Muscle of back (tissue), 11 donors: ENCODE measurements around the gene EPHA1. TPM values are rescaled to one million over a fixed set of nuclear protein-coding genes. Genes with fewer than 3 reads are reported as not detected.

Experiments used
- DNase-seq, 3 donors: peaks; one replicate each; pipeline versions ENCODE4 v3.0.0 to v3.0.0-alpha.2; 2013
- polyA plus RNA-seq, 10 donors: library from polyadenylated mRNA; unstranded; fragments of 120-200 nt; gene quantifications; one replicate each; pipeline ENCODE4 v1.2.1, GENCODE V29; 2013; ENCODE audit not compliant: insufficient read length in 10 of 10

The EPHA1 gene
- polyA plus RNA-seq, 10 donors = 2.5 to 8.8 (median 4.7) TPM

- DNase-seq = no peak
Observed at GRCh38 chr7:143351060-143351459, 57.6 kb downstream of the EPHA1 start.

- no peak for DNase-seq
Observed at GRCh38 chr7:143347950-143348349, 60.7 kb downstream of the EPHA1 start.

GRCh38 chr7:143346018-143346417 is 62.6 kb downstream of the EPHA1 start:
- DNase-seq = no peak

GRCh38 chr7:143345428-143345900 is 63.2 kb downstream of the EPHA1 start:
- peak in 2 of 3 donors; percentile 46 to 67 for DNase-seq

GRCh38 chr7:143343596-143343995 is 65.1 kb downstream of the EPHA1 start:
- no peak for DNase-seq

GRCh38 chr7:143341842-143342241 is 66.8 kb downstream of the EPHA1 start:
- no peak for DNase-seq

Other genes with a start within 250 kb of the EPHA1 start
- gene TAS2R39, start 225.4 kb downstream of the EPHA1 start, polyA plus RNA-seq = not detected
- gene TAS2R40, start 186.8 kb downstream of the EPHA1 start, polyA plus RNA-seq = not detected
- gene GSTK1, start 145.4 kb downstream of the EPHA1 start, polyA plus RNA-seq = 10 to 100 TPM; 65.5 to 92.8 (median 81.4) TPM
- 1 to 10 TPM in 4 of 10 donors, under 1 TPM in 6; 0.46 to 1.3 (median 0.90) TPM for gene TMEM139, start 123.9 kb downstream of the EPHA1 start, polyA plus RNA-seq
- gene CASP2, start 120.5 kb downstream of the EPHA1 start, polyA plus RNA-seq = 10 to 100 TPM; 16.1 to 30.9 (median 25.3) TPM
- gene CLCN1, start 92.7 kb downstream of the EPHA1 start, polyA plus RNA-seq = 1 to 10 TPM in 6 of 10 donors, under 1 TPM in 4; 0.30 to 5.1 (median 1.3) TPM
- gene FAM131B, start 46.1 kb downstream of the EPHA1 start, polyA plus RNA-seq = 1 to 10 TPM; 1.5 to 3.0 (median 2.3) TPM
- 100 to 1,000 TPM; 156 to 277 (median 198) TPM for gene ZYX, start 27.5 kb downstream of the EPHA1 start, polyA plus RNA-seq
- gene TAS2R60, start 34.6 kb upstream of the EPHA1 start, polyA plus RNA-seq = not detected
- not detected for gene TAS2R41, start 69.0 kb upstream of the EPHA1 start, polyA plus RNA-seq
- under 1 TPM in 6 of 10 donors, not detected in 4; 0.27 to 0.63 (median 0.41) TPM for gene CTAGE15, start 162.9 kb upstream of the EPHA1 start, polyA plus RNA-seq
- 10 to 100 TPM in 9 of 10 donors, 1 to 10 TPM in 1; 5.4 to 24.4 (median 13.4) TPM for gene TCAF2, start 212.1 kb upstream of the EPHA1 start, polyA plus RNA-seq